Liver (tissue), 9 donors: ENCODE results near the gene TAS2R7. TPM values are rescaled to one million over a fixed set of nuclear protein-coding genes. Genes with fewer than 3 reads are reported as not detected.

Source experiments
- DNase-seq: peaks from one replicate; pipeline ENCODE4 v3.0.0-alpha.2; 2017; ENCODE audit warnings: low spot score
- H3K27ac ChIP-seq, 2 donors: one replicate each; pipeline ENCODE4 v1.7.0; 2013; ENCODE audit warnings: inconsistent platforms in 2 of 2, low read length in 2 of 2, control low read depth in 1 of 2, low read depth in 1 of 2, mild to moderate bottlenecking in 1 of 2
- H3K27me3 ChIP-seq, 4 donors: one replicate each; pipeline versions ENCODE4 v1.6.1 to v1.7.0; 2013; ENCODE audit warnings: low read length in 3 of 4, inconsistent platforms in 1 of 4, mild to moderate bottlenecking in 1 of 4, moderate library complexity in 1 of 4; ENCODE audit not compliant: control insufficient read depth in 4 of 4, insufficient read depth in 4 of 4
- H3K36me3 ChIP-seq, 4 donors: one replicate each; pipeline versions ENCODE4 v1.6.1 to v1.7.0; 2013; ENCODE audit warnings: low read length in 3 of 4, mild to moderate bottlenecking in 3 of 4, low read depth in 1 of 4, moderate library complexity in 1 of 4; ENCODE audit not compliant: control insufficient read depth in 4 of 4, insufficient read depth in 3 of 4
- H3K4me1 ChIP-seq, 4 donors: one replicate each; pipeline versions ENCODE4 v1.6.1 to v1.7.0; 2013; ENCODE audit warnings: low read length in 3 of 4, mild to moderate bottlenecking in 3 of 4, moderate library complexity in 1 of 4; ENCODE audit not compliant: control insufficient read depth in 4 of 4, insufficient read depth in 4 of 4
- H3K4me3 ChIP-seq, 3 donors: one replicate each; pipeline versions ENCODE4 v1.6.1 to v1.7.0; 2013; ENCODE audit warnings: low read length in 3 of 3, control low read depth in 1 of 3, low read depth in 1 of 3, mild to moderate bottlenecking in 1 of 3
- H3K9ac ChIP-seq, 2 donors: one replicate each; pipeline ENCODE4 v1.7.0; 2013; ENCODE audit warnings: low read length in 2 of 2, mild to moderate bottlenecking in 2 of 2, moderate library complexity in 2 of 2, control low read depth in 1 of 2, low read depth in 1 of 2
- H3K9me3 ChIP-seq, 4 donors: one replicate each; pipeline versions ENCODE4 v1.6.1 to v1.7.0; 2013; ENCODE audit warnings: low read length in 3 of 4; ENCODE audit not compliant: control insufficient read depth in 4 of 4
- CTCF ChIP-seq: fragments of 150-350 bp; IDR thresholded peaks from 2 replicates; pipeline ENCODE4 v1.5.1; 2017; ENCODE audit warnings: improper control_type of control experiment, low read depth, low read length; ENCODE audit not compliant: missing input control
- EGR1 ChIP-seq, 2 donors: IDR thresholded peaks; 2 replicates each; pipeline ENCODE4 v1.6.1; 2016 to 2018; ENCODE audit warnings: antibody characterized with exemption in 2 of 2, low read depth in 2 of 2
- FOXA1 ChIP-seq: IDR thresholded peaks from 2 replicates; pipeline ENCODE4 v1.6.1; 2016; ENCODE audit warnings: antibody characterized with exemption
- FOXA2 ChIP-seq: IDR thresholded peaks from 2 replicates; pipeline ENCODE4 v1.6.1; 2016; ENCODE audit warnings: antibody characterized with exemption
- GABPA ChIP-seq, 2 donors: IDR thresholded peaks in 1 of 2; conservative IDR thresholded peaks in 1 of 2; 2 replicates each; pipeline ENCODE4 v1.6.1; 2016; ENCODE audit warnings: antibody characterized with exemption in 2 of 2, mild to moderate bottlenecking in 1 of 2, moderate library complexity in 1 of 2
- HNF4A ChIP-seq, 2 donors: conservative IDR thresholded peaks; 2 replicates each; pipeline ENCODE4 v1.6.1; 2016; ENCODE audit warnings: antibody characterized with exemption in 2 of 2, mild to moderate bottlenecking in 2 of 2
- HNF4G ChIP-seq: IDR thresholded peaks from 2 replicates; pipeline ENCODE4 v1.6.1; 2016; ENCODE audit warnings: antibody characterized with exemption
- JUND ChIP-seq, 2 donors: IDR thresholded peaks; 2 replicates each; pipeline ENCODE4 v1.6.1; 2016; ENCODE audit warnings: antibody characterized with exemption in 2 of 2
- MAX ChIP-seq: IDR thresholded peaks from 2 replicates; pipeline ENCODE4 v1.6.1; 2016; ENCODE audit warnings: antibody characterized with exemption
- NR2F2 ChIP-seq: IDR thresholded peaks from 2 replicates; pipeline ENCODE4 v1.6.1; 2016; ENCODE audit warnings: antibody characterized with exemption
- RAD21 ChIP-seq, 2 donors: IDR thresholded peaks; 2 replicates each; pipeline ENCODE4 v1.6.1; 2016; ENCODE audit warnings: antibody characterized with exemption in 2 of 2, mild to moderate bottlenecking in 2 of 2
- RXRA ChIP-seq, 2 donors: IDR thresholded peaks; 2 replicates each; pipeline ENCODE4 v1.6.1; 2017 to 2018; ENCODE audit warnings: antibody characterized with exemption in 2 of 2, mild to moderate bottlenecking in 1 of 2
- SP1 ChIP-seq: IDR thresholded peaks from 2 replicates; pipeline ENCODE4 v1.6.1; 2018; ENCODE audit warnings: antibody characterized with exemption, mild to moderate bottlenecking
- TAF1 ChIP-seq: conservative IDR thresholded peaks from 2 replicates; pipeline ENCODE4 v1.6.1; 2016; ENCODE audit warnings: antibody characterized with exemption, mild to moderate bottlenecking
- YY1 ChIP-seq: IDR thresholded peaks from 2 replicates; pipeline ENCODE4 v1.6.1; 2016; ENCODE audit warnings: antibody characterized with exemption, mild to moderate bottlenecking
- ZBTB33 ChIP-seq: IDR thresholded peaks from 2 replicates; pipeline ENCODE4 v1.6.1; 2016; ENCODE audit warnings: antibody characterized with exemption
- whole genome bisulfite sequencing: extraction: QIAGEN DNeasy Blood & Tissue Kit; methylation state at CpG from one replicate; pipeline ENCODE4 v1.1.7; 2013; 5-methylcytosine and 5-hydroxymethylcytosine counted together
- polyA plus RNA-seq, 2 donors: library from polyadenylated mRNA; stranded (reverse) in 1 of 2; unstranded in 1 of 2; fragments of 200-250 nt in 1 of 2; fragments of >200 nt in 1 of 2; fragmentation: Nextera tagmentation in 1 of 2; extraction: Ambion mirVana in 1 of 2; gene quantifications; one replicate each; pipeline versions ENCODE4 v1.2.1 to v1.2.3, GENCODE V29; 2013 to 2015
- total RNA-seq, 2 donors: library from RNA; depleted of rRNA; stranded (reverse); fragments of >200 nt; gene quantifications; one replicate each; pipeline ENCODE4 v1.2.3, GENCODE V29; 2014
- TF ChIP-seq, protein P1 (sequence below): IDR thresholded peaks from 2 replicates; pipeline ENCODE4 v1.6.1; 2016; ENCODE audit warnings: antibody characterized with exemption, mild to moderate bottlenecking
- TF ChIP-seq, protein P2 (sequence below): IDR thresholded peaks from 2 replicates; pipeline ENCODE4 v1.6.1; 2016; ENCODE audit warnings: antibody characterized with exemption
- donor health status: healthy.
- donor health status: healthy.
- donor health status: healthy.
- donor health status: healthy.
- donor health status: healthy.

Gene TAS2R7
- total and polyA plus RNA-seq, 4 donors: 0.42 TPM; not detected in 3

DNA sequence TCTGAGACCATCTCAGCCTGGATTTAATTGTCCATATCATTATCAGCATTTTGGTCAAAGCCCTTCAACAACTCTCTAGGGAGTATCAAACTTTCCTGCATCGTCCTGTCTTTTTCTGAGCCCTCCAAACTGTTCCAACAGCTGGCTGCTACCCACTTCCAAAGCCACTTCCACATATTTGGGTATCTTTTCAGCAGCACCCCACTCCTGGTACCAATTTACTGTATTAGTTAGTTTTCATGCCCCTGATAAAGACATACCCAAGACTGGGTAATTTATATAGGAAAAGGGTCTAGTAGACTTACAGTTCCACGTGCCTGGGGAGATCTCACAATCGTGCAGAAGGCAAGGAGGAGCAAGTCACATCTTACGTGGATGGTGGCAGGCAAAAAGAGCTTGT is 46.2 kb downstream of the TAS2R7 start:
- no peaks in the 10 kb centered on the region for H3K4me1 ChIP-seq
- peaks cover 0 to 12% (median 5%) of the 10 kb centered on the region in 4 donors for H3K9me3 ChIP-seq
- WGBS: 79% methylated on average over 4 of the region's 4 CpGs
- no peak for DNase-seq
- H3K27me3 ChIP-seq: peaks cover 0 to 9% (median 0%) of the 10 kb centered on the region in 4 donors
- no peak overlapping the region for H3K27ac ChIP-seq
- TF ChIP-seq EGR1 (IDR thresholded peaks at IDR 0.05; ENCODE audit: low read depth in 2 of 2) (no peak), RXRA (IDR thresholded peaks at IDR 0.05) (no peak), TAF1 (no peak), SP1 (no peak), YY1 (no peak), HNF4A (conservative IDR thresholded peaks at IDR 0.05) (no peak), FOXA1 (no peak), MAX (no peak), RAD21 (IDR thresholded peaks at IDR 0.05) (no peak), CTCF (no peak), ZBTB33 (no peak), GABPA (IDR thresholded peaks at IDR 0.05 in 1 of 2, conservative IDR thresholded peaks at IDR 0.05 in 1 of 2) (no peak), JUND (IDR thresholded peaks at IDR 0.05) (no peak), NR2F2 (no peak), FOXA2 (no peak), HNF4G (no peak)
- TF ChIP-seq, protein P1, sequence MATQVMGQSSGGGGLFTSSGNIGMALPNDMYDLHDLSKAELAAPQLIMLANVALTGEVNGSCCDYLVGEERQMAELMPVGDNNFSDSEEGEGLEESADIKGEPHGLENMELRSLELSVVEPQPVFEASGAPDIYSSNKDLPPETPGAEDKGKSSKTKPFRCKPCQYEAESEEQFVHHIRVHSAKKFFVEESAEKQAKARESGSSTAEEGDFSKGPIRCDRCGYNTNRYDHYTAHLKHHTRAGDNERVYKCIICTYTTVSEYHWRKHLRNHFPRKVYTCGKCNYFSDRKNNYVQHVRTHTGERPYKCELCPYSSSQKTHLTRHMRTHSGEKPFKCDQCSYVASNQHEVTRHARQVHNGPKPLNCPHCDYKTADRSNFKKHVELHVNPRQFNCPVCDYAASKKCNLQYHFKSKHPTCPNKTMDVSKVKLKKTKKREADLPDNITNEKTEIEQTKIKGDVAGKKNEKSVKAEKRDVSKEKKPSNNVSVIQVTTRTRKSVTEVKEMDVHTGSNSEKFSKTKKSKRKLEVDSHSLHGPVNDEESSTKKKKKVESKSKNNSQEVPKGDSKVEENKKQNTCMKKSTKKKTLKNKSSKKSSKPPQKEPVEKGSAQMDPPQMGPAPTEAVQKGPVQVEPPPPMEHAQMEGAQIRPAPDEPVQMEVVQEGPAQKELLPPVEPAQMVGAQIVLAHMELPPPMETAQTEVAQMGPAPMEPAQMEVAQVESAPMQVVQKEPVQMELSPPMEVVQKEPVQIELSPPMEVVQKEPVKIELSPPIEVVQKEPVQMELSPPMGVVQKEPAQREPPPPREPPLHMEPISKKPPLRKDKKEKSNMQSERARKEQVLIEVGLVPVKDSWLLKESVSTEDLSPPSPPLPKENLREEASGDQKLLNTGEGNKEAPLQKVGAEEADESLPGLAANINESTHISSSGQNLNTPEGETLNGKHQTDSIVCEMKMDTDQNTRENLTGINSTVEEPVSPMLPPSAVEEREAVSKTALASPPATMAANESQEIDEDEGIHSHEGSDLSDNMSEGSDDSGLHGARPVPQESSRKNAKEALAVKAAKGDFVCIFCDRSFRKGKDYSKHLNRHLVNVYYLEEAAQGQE: no peak
- TF ChIP-seq, protein P2, sequence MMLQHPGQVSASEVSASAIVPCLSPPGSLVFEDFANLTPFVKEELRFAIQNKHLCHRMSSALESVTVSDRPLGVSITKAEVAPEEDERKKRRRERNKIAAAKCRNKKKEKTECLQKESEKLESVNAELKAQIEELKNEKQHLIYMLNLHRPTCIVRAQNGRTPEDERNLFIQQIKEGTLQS: no peak
- H3K36me3 ChIP-seq: no peaks in the 10 kb centered on the region
- H3K4me3 ChIP-seq: no peak overlapping the region
- H3K9ac ChIP-seq: no peak overlapping the region
